AML-193 (cell line): ENCODE results near the gene PITX1.
"Not testable (repeated sequence)": the region's sequence is repeated elsewhere in the genome, so short reads cannot be mapped to it uniquely, and the experiment has no call there.

Experiments
- DNase-seq, 2 experiments: peaks; one replicate each; lab custom pipeline; 2025; lab: John Stamatoyannopoulos, UW

PITX1 gene

GRCh38 chr5:135010502-135011354 lies 23.3 kb downstream of the PITX1 start:
- DNase-seq, result no peak

- DNase-seq, result no peak
Measured at GRCh38 chr5:135009736-135010501, 24.1 kb downstream of the PITX1 start.

GRCh38 chr5:135008981-135009735 lies 24.9 kb downstream of the PITX1 start:
- DNase-seq, result no peak

- no peak for DNase-seq
Measured at GRCh38 chr5:135008556-135008955, 25.5 kb downstream of the PITX1 start.

GRCh38 chr5:135007749-135008363 lies 26.2 kb downstream of the PITX1 start:
- no peak for DNase-seq

- no peak for DNase-seq
Measured at GRCh38 chr5:135007305-135007704, 26.7 kb downstream of the PITX1 start.

- no peak for DNase-seq
Measured at GRCh38 chr5:135005076-135005475, 29.0 kb downstream of the PITX1 start.

- DNase-seq, result no peak
Measured at GRCh38 chr5:135004376-135004775, 29.7 kb downstream of the PITX1 start.

- DNase-seq, result not testable (repeated sequence)
Measured at GRCh38 chr5:134998068-134998467, 36.0 kb downstream of the PITX1 start.

GRCh38 chr5:134997015-134997414 lies 37.0 kb downstream of the PITX1 start:
- no peak for DNase-seq

- DNase-seq, result no peak
Measured at GRCh38 chr5:134995850-134996402, 38.1 kb downstream of the PITX1 start.

GRCh38 chr5:134994560-134995156 lies 39.4 kb downstream of the PITX1 start:
- peak; percentile 5 to 31 for DNase-seq

- DNase-seq, result no peak
Measured at GRCh38 chr5:134993161-134993560, 40.9 kb downstream of the PITX1 start.

- DNase-seq, result no peak
Measured at GRCh38 chr5:134992148-134992547, 41.9 kb downstream of the PITX1 start.

GRCh38 chr5:134990183-134990582 lies 43.8 kb downstream of the PITX1 start:
- not testable (repeated sequence) for DNase-seq

GRCh38 chr5:134989266-134989830 lies 44.7 kb downstream of the PITX1 start:
- no peak for DNase-seq

GRCh38 chr5:134982230-134982629 lies 51.8 kb downstream of the PITX1 start:
- DNase-seq, result no peak

GRCh38 chr5:134979416-134979815 lies 54.6 kb downstream of the PITX1 start:
- no peak for DNase-seq
